ENCODE data around the gene PFN1.

DNA sequence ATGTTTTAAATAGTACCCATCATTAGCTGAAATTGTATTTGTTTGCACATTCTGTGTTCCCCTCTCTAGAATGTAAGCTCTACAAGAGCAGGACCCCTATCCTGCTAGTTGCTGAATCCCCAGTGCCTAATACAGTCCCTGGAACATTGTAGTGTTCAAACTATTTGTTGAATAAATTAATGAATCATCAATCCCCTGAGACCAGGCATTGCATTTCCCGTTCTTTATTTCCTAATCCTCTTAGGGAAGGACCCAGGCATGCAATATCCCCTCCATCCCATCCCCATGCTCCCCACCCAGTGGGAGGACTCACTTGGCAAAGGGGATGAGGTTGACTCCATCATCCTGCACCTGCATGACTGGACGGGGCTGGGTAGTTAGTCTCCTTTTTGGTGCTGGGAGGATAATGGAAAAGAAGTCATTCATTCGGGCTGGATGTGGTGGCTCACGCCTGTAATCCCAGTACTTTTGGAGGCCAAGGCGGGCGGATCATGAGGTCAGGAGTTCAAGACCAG is 45.8 kb upstream of the PFN1 start:
- TF ChIP-seq, protein P1, sequence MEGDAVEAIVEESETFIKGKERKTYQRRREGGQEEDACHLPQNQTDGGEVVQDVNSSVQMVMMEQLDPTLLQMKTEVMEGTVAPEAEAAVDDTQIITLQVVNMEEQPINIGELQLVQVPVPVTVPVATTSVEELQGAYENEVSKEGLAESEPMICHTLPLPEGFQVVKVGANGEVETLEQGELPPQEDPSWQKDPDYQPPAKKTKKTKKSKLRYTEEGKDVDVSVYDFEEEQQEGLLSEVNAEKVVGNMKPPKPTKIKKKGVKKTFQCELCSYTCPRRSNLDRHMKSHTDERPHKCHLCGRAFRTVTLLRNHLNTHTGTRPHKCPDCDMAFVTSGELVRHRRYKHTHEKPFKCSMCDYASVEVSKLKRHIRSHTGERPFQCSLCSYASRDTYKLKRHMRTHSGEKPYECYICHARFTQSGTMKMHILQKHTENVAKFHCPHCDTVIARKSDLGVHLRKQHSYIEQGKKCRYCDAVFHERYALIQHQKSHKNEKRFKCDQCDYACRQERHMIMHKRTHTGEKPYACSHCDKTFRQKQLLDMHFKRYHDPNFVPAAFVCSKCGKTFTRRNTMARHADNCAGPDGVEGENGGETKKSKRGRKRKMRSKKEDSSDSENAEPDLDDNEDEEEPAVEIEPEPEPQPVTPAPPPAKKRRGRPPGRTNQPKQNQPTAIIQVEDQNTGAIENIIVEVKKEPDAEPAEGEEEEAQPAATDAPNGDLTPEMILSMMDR (IDR thresholded peaks at IDR 0.05; ENCODE audit: low read length), result no peak
- no peak for TF ChIP-seq EZH2 (IDR thresholded peaks at IDR 0.05; ENCODE audit: borderline replicate concordance, low read length)

Measured in OCI-LY1 (cell line).